Neural cell (in vitro differentiated cells): ENCODE data around the gene MAGEF1. TPM values are rescaled to one million over a fixed set of nuclear protein-coding genes. Genes with fewer than 3 reads are reported as not detected.

ENCODE experiments used
- H2AFZ ChIP-seq: fragments of 200-600, 300-800 bp; sonication (generic), shearing (Covaris generic); 2 replicates; pipeline ENCODE4 v1.6.0; 2014; ENCODE audit warnings: low read depth, mild to moderate bottlenecking, antibody characterized with exemption, low read length, moderate library complexity
- H3F3A ChIP-seq: fragments of 200-600 bp; shearing (Covaris generic); 2 replicates; pipeline ENCODE4 v1.6.1; 2016; ENCODE audit warnings: mild to moderate bottlenecking, moderate library complexity, mixed read lengths, antibody characterized with exemption, low read length; ENCODE audit not compliant: insufficient read depth, poor library complexity, severe bottlenecking
- H3K27ac ChIP-seq: fragments of 200-600, 300-800 bp; sonication (generic), shearing (Covaris generic); 2 replicates; pipeline ENCODE4 v1.5.1; 2014; ENCODE audit warnings: mild to moderate bottlenecking, low read length, moderate library complexity
- H3K27me3 ChIP-seq: fragments of 300-800, 200-600 bp; sonication (generic), shearing (Covaris generic); 2 replicates; pipeline ENCODE4 v1.6.0; 2014; ENCODE audit warnings: mild to moderate bottlenecking, low read depth, low read length, moderate library complexity; ENCODE audit not compliant: insufficient read depth
- H3K36me3 ChIP-seq: fragments of 300-800, 200-600 bp; sonication (generic), shearing (Covaris generic); 2 replicates; pipeline ENCODE4 v1.5.1; 2014; ENCODE audit warnings: mild to moderate bottlenecking, antibody characterized with exemption, low read length, moderate library complexity; ENCODE audit not compliant: insufficient read depth
- H3K4me2 ChIP-seq: fragments of 300-800, 200-600 bp; sonication (generic), shearing (Covaris generic); 2 replicates; pipeline ENCODE4 v1.6.0; 2014; ENCODE audit warnings: mild to moderate bottlenecking, low read length
- H3K4me3 ChIP-seq: fragments of 300-800, 200-600 bp; sonication (generic), shearing (Covaris generic); 2 replicates; pipeline ENCODE4 v1.5.1; 2014; ENCODE audit warnings: mild to moderate bottlenecking, low read length, moderate library complexity
- H3K79me2 ChIP-seq: fragments of 200-600 bp; shearing (Covaris generic); replicated peaks from 2 replicates; pipeline ENCODE4 v1.6.0; 2014; ENCODE audit warnings: mild to moderate bottlenecking, low read length, moderate library complexity; ENCODE audit not compliant: insufficient read depth
- H3K9ac ChIP-seq: fragments of 300-800, 200-600 bp; sonication (generic), shearing (Covaris generic); 2 replicates; pipeline ENCODE4 v1.6.1; 2016; ENCODE audit warnings: mild to moderate bottlenecking, low read length, mixed read lengths
- H3K9me2 ChIP-seq: fragments of 200-600 bp; shearing (Covaris generic); 2 replicates; pipeline ENCODE4 v1.6.1; 2016; ENCODE audit warnings: mild to moderate bottlenecking, low read length, mixed read lengths; ENCODE audit not compliant: insufficient read depth
- H3K9me3 ChIP-seq: fragments of 200-600, 300-800 bp; sonication (generic), shearing (Covaris generic); 2 replicates; pipeline ENCODE4 v1.6.1; 2016; ENCODE audit warnings: mild to moderate bottlenecking, mixed run types, low read length, moderate library complexity, mixed read lengths
- H4K20me1 ChIP-seq: fragments of 200-600 bp; shearing (Covaris generic); 2 replicates; pipeline ENCODE4 v1.6.1; 2016; ENCODE audit warnings: mild to moderate bottlenecking, mixed run types; ENCODE audit not compliant: insufficient read depth
- CTCF ChIP-seq: fragments of 450-650 bp; IDR thresholded peaks from 2 replicates; pipeline ENCODE4 v1.5.1; 2014; ENCODE audit warnings: antibody characterized with exemption, mild to moderate bottlenecking, moderate library complexity; ENCODE audit not compliant: poor library complexity, severe bottlenecking
- EZH2 ChIP-seq: fragments of 200-600, 300-800 bp; shearing (Covaris generic), sonication (generic); IDR thresholded peaks from 2 replicates; pipeline ENCODE4 v1.6.1; 2014; ENCODE audit warnings: antibody characterized with exemption, low read length, borderline replicate concordance, mild to moderate bottlenecking; ENCODE audit not compliant: insufficient read depth, poor library complexity, severe bottlenecking
- MXI1 ChIP-seq: fragments of 450-650 bp; conservative IDR thresholded peaks from 2 replicates; pipeline ENCODE4 v1.6.1; 2014; ENCODE audit warnings: antibody characterized with exemption, mild to moderate bottlenecking; ENCODE audit not compliant: poor library complexity, severe bottlenecking
- POLR2AphosphoS5 ChIP-seq: IDR thresholded peaks from 2 replicates; pipeline ENCODE4 v1.6.1; 2012
- RAD21 ChIP-seq: fragments of 450-650 bp; conservative IDR thresholded peaks from 2 replicates; pipeline ENCODE4 v1.6.1; 2014; ENCODE audit warnings: antibody characterized with exemption, mild to moderate bottlenecking, moderate library complexity
- REST ChIP-seq: IDR thresholded peaks from 2 replicates; pipeline ENCODE4 v1.6.1; 2012; ENCODE audit warnings: borderline replicate concordance
- polyA plus RNA-seq: library from polyadenylated mRNA; depleted of rRNA; stranded (reverse); fragments of >200 nt; gene quantifications from 2 replicates; pipeline ENCODE4 v1.2.3, GENCODE V29; 2014

MAGEF1 gene
- polyA plus RNA-seq, 1 donor from 2014 or later: 103 TPM

- Histone ChIP-seq H3F3A (no peaks in the 10 kb centered on the region), H3K27me3 (no peaks in the 10 kb centered on the region), H3K79me2 (no peaks in the 10 kb centered on the region), H3K27ac (no peak overlapping the region), H3K36me3 (no peaks in the 10 kb centered on the region), H3K4me2 (no peak overlapping the region), H2AFZ (no peak overlapping the region), H3K4me3 (no peak overlapping the region), H3K9ac (no peak overlapping the region), H4K20me1 (no peaks in the 10 kb centered on the region), H3K9me3 (no peaks in the 10 kb centered on the region), H3K9me2 (no peaks in the 10 kb centered on the region)
- TF ChIP-seq RAD21 (no peak), MXI1 (no peak), REST (no peak), POLR2AphosphoS5 (no peak), EZH2 (no peak)
These were observed 20.2 kb downstream of the MAGEF1 start for GRCh38 chr3:184691397-184692231.

- Histone ChIP-seq H3K9me3 (no peaks in the 10 kb centered on the region), H2AFZ (no peak overlapping the region)
These were observed 21.5 kb downstream of the MAGEF1 start for GRCh38 chr3:184690192-184690883.

More at GRCh38 chr3:184690192-184690883, 21.5 kb downstream of the MAGEF1 start:
- H3K4me3 ChIP-seq: no peak overlapping the region
- H3K27ac ChIP-seq: no peak overlapping the region
- no peaks in the 10 kb centered on the region for H3F3A ChIP-seq
- no peaks in the 10 kb centered on the region for H3K9me2 ChIP-seq
- no peaks in the 10 kb centered on the region for H3K36me3 ChIP-seq
- TF ChIP-seq CTCF: no peak
- no peak for TF ChIP-seq REST
- no peak for TF ChIP-seq MXI1
- TF ChIP-seq POLR2AphosphoS5: no peak
- no peak overlapping the region for H3K4me2 ChIP-seq
- H4K20me1 ChIP-seq: no peaks in the 10 kb centered on the region
- no peaks in the 10 kb centered on the region for H3K79me2 ChIP-seq
- no peak overlapping the region for H3K9ac ChIP-seq
- H3K27me3 ChIP-seq: no peaks in the 10 kb centered on the region
